ENCODE data around the gene ST14. TPM values are rescaled to one million over a fixed set of nuclear protein-coding genes. Genes with fewer than 3 reads are reported as not detected.
A peak's percentile ranks its signal among the peaks of the same experiment; 100 is the strongest.

The ST14 gene
- total RNA-seq (10 to 100 TPM; 24.3 to 81.1 TPM), polyA plus RNA-seq (10 to 100 TPM; 37.7 to 70.5 TPM)
- long read RNA-seq, donor 1, partial matches to known transcripts, result 9 of 14 reads
- long read RNA-seq, donor 1, other reads (novel, unspliced or antisense), result 0 of 14 reads
- long read RNA-seq, donor 2, partial matches to known transcripts, result 25 of 27 reads
- long read RNA-seq, donor 2, other reads (novel, unspliced or antisense), result 0 of 27 reads
- long read RNA-seq, donor 3, partial matches to known transcripts, result 18 of 20 reads
- long read RNA-seq, donor 3, other reads (novel, unspliced or antisense), result 0 of 20 reads
- long read RNA-seq, donor 4, partial matches to known transcripts, result 6 of 6 reads
- long read RNA-seq, donor 4, other reads (novel, unspliced or antisense), result 0 of 6 reads
- long read RNA-seq, donor 5, transcript ST14-201 (19 exons, 3,539 nt), result major isoform, 8 of 51 reads
- long read RNA-seq, donor 5, partial matches to known transcripts, result 41 of 51 reads
- long read RNA-seq, donor 5, other reads (novel, unspliced or antisense), result 0 of 51 reads

- WGBS, 2 donors, result 5 to 7% methylated on average over 63 to 89 of the region's 89 CpGs
- peak within 1 kb of the TSS; percentile 11 to 42 for H3K9ac ChIP-seq (ENCODE audit: insufficient read depth in 1 of 2, low read length in 2 of 2)
- peaks cover 0 to 26% (median 7%) of the 10 kb centered on the region in 3 donors for H3K27me3 ChIP-seq (ENCODE audit: control insufficient read depth in 3 of 3, insufficient read depth in 3 of 3, low read length in 2 of 3)
- H3K36me3 ChIP-seq (ENCODE audit: control insufficient read depth in 4 of 4, insufficient read depth in 4 of 4, low read length in 4 of 4), result no peaks in the 10 kb centered on the region
- ATAC-seq (ENCODE audit: insufficient read depth, low FRiP score) (peak; percentile 65), DNase-seq (peak in 2 of 3 donors; percentile 37 to 49)
- peaks cover 0 to 32% (median 22%) of the 10 kb centered on the region in 5 donors for H3K4me1 ChIP-seq (ENCODE audit: control insufficient read depth in 5 of 5, insufficient read depth in 5 of 5, low read length in 5 of 5)
- H3K9me3 ChIP-seq (ENCODE audit: control insufficient read depth in 4 of 4, insufficient read depth in 3 of 4, low read length in 3 of 4), result peaks cover 0 to 4% (median 0%) of the 10 kb centered on the region in 4 donors
- H3K4me3 ChIP-seq, result peak within 1 kb of the TSS; percentile 41
- no peak for TF ChIP-seq CTCF (IDR thresholded peaks at IDR 0.05; ENCODE audit: control extremely low read depth, extremely low read depth)
- peak within 1 kb of the TSS in 1 of 2 donors; percentile 71 for H3K27ac ChIP-seq (ENCODE audit: low read depth in 1 of 2, low read length in 1 of 2)
These were observed at the start of gene ST14 for GRCh38 chr11:130159657-130160497. Gene ST14, plus strand, starts transcription at chr11:130159782. Its CDS starts 198 bp downstream, at chr11:130159980.

- WGBS, 2 donors, result 91 to 95% methylated on average over 7 of the region's 7 CpGs
- no peaks in the 10 kb centered on the region for H3K27me3 ChIP-seq (ENCODE audit: control insufficient read depth in 3 of 3, insufficient read depth in 3 of 3, low read length in 2 of 3)
These were observed 49.1 kb upstream of the ST14 start for GRCh38 chr11:130110339-130111108.

More at GRCh38 chr11:130110339-130111108, 49.1 kb upstream of the ST14 start:
- DNase-seq (no peak), ATAC-seq (ENCODE audit: insufficient read depth, low FRiP score) (no peak)
- H3K9ac ChIP-seq (ENCODE audit: insufficient read depth in 1 of 2, low read length in 2 of 2), result no peak overlapping the region
- peaks cover 8 to 31% (median 20%) of the 10 kb centered on the region in 4 donors for H3K36me3 ChIP-seq (ENCODE audit: control insufficient read depth in 4 of 4, insufficient read depth in 4 of 4, low read length in 4 of 4)
- H3K27ac ChIP-seq (ENCODE audit: low read depth in 1 of 2, low read length in 1 of 2), result no peak overlapping the region
- peaks cover 0 to 7% (median 3%) of the 10 kb centered on the region in 5 donors for H3K4me1 ChIP-seq (ENCODE audit: control insufficient read depth in 5 of 5, insufficient read depth in 5 of 5, low read length in 5 of 5)
- no peak for TF ChIP-seq CTCF (IDR thresholded peaks at IDR 0.05; ENCODE audit: control extremely low read depth, extremely low read depth)
- no peaks in the 10 kb centered on the region for H3K9me3 ChIP-seq (ENCODE audit: control insufficient read depth in 4 of 4, insufficient read depth in 3 of 4, low read length in 3 of 4)
- H3K4me3 ChIP-seq, result no peak overlapping the region

Data from lung (tissue), 16 donors.